ENCODE data around the gene HEPN1. TPM values are rescaled to one million over a fixed set of nuclear protein-coding genes. Genes with fewer than 3 reads are reported as not detected.

Gene HEPN1
- total RNA-seq, 1 donor from 2014 or later = under 0.01 TPM

GRCh38 chr11:124899383-124900145 lies 19.5 kb upstream of the HEPN1 start:
- peak in 1 of 2 donors; percentile 60 for DNase-seq (ENCODE audit: low read depth in 2 of 2)

- DNase-seq (ENCODE audit: low read depth in 2 of 2) = peak; percentile 93 to 94
Observed at GRCh38 chr11:124900464-124900863, 18.6 kb upstream of the HEPN1 start.

- no peak for DNase-seq (ENCODE audit: low read depth in 2 of 2)
Observed at GRCh38 chr11:124902616-124903015, 16.4 kb upstream of the HEPN1 start.

GRCh38 chr11:124915541-124916369 lies 3.3 kb upstream of the HEPN1 start:
- peak in 1 of 2 donors; percentile 76 for DNase-seq (ENCODE audit: low read depth in 2 of 2)

- DNase-seq (ENCODE audit: low read depth in 2 of 2) = no peak
Observed at GRCh38 chr11:124916370-124916710, 2.7 kb upstream of the HEPN1 start.

- no peak for DNase-seq (ENCODE audit: low read depth in 2 of 2)
Observed at GRCh38 chr11:124917115-124917637, 1.9 kb upstream of the HEPN1 start.

- DNase-seq (ENCODE audit: low read depth in 2 of 2) = no peak
Observed at GRCh38 chr11:124919898-124920297, 848 bp downstream of the HEPN1 start.

- no peak for DNase-seq (ENCODE audit: low read depth in 2 of 2)
Observed at GRCh38 chr11:124920356-124920755, 1.3 kb downstream of the HEPN1 start.

GRCh38 chr11:124920870-124921609 lies 2.0 kb downstream of the HEPN1 start:
- peak; percentile 84 for DNase-seq (ENCODE audit: low read depth in 2 of 2)

- no peak for DNase-seq (ENCODE audit: low read depth in 2 of 2)
Observed at GRCh38 chr11:124922831-124923230, 3.8 kb downstream of the HEPN1 start.

GRCh38 chr11:124923296-124923695 lies 4.2 kb downstream of the HEPN1 start:
- DNase-seq (ENCODE audit: low read depth in 2 of 2) = no peak

GRCh38 chr11:124928942-124929665 lies 10.1 kb downstream of the HEPN1 start:
- DNase-seq (ENCODE audit: low read depth in 2 of 2) = no peak

- no peak for DNase-seq (ENCODE audit: low read depth in 2 of 2)
Observed at GRCh38 chr11:124930799-124931198, 11.7 kb downstream of the HEPN1 start.

GRCh38 chr11:124934862-124935547 lies 16.0 kb downstream of the HEPN1 start:
- peak; percentile 39 to 58 for DNase-seq (ENCODE audit: low read depth in 2 of 2)

GRCh38 chr11:124935548-124936514 lies 16.8 kb downstream of the HEPN1 start, which contains the start of gene HEPACAM:
Gene HEPACAM (minus strand): TSS chr11:124936047. CDS start chr11:124936006, 41 bp downstream.
- DNase-seq (ENCODE audit: low read depth in 2 of 2) = no peak

- no peak for DNase-seq (ENCODE audit: low read depth in 2 of 2)
Observed at GRCh38 chr11:124937336-124937935, 18.4 kb downstream of the HEPN1 start.

- DNase-seq (ENCODE audit: low read depth in 2 of 2) = no peak
Observed at GRCh38 chr11:124938206-124938765, 19.2 kb downstream of the HEPN1 start.

- no peak for DNase-seq (ENCODE audit: low read depth in 2 of 2)
Observed at GRCh38 chr11:124938970-124939369, 19.9 kb downstream of the HEPN1 start.
